ENCODE results near the gene CNKSR3.

CNKSR3 gene

GRCh38 chr6:154359679-154360078, 150.8 kb downstream of the CNKSR3 start:
- H3K4me3 Mint-ChIP-seq = no peak overlapping the region
- H3K4me1 Mint-ChIP-seq = peaks cover 31% of the 10 kb centered on the region
- no peaks in the 10 kb centered on the region for H3K36me3 Mint-ChIP-seq
- H3K27ac Mint-ChIP-seq = no peak overlapping the region
- DNase-seq (ENCODE audit: low spot score in 2 of 2) (no peak), ATAC-seq (ENCODE audit: low read depth) (no peak)
- H3K27me3 Mint-ChIP-seq = peaks cover 2% of the 10 kb centered on the region
- peaks cover 2% of the 10 kb centered on the region for H3K9me3 Mint-ChIP-seq

- Mint-ChIP-seq H3K27ac (peak overlapping the region; percentile 46), H3K27me3 (peaks cover 2% of the 10 kb centered on the region), H3K9me3 (peaks cover 7% of the 10 kb centered on the region), H3K36me3 (no peaks in the 10 kb centered on the region), H3K4me1 (peaks cover 36% of the 10 kb centered on the region), H3K4me3 (peak overlapping the region; percentile 67)
- DNase-seq (ENCODE audit: low spot score in 2 of 2) (no peak), ATAC-seq (ENCODE audit: low read depth) (peak; percentile 30)
Observed at GRCh38 chr6:154359161-154359574, 151.3 kb downstream of the CNKSR3 start.

GRCh38 chr6:154358019-154358545, 152.4 kb downstream of the CNKSR3 start:
- Mint-ChIP-seq H3K36me3 (no peaks in the 10 kb centered on the region), H3K4me1 (peaks cover 40% of the 10 kb centered on the region), H3K4me3 (no peak overlapping the region), H3K9me3 (peaks cover 8% of the 10 kb centered on the region), H3K27me3 (peaks cover 2% of the 10 kb centered on the region), H3K27ac (peak overlapping the region; percentile 46)
- DNase-seq (ENCODE audit: low spot score in 2 of 2) (no peak), ATAC-seq (ENCODE audit: low read depth) (no peak)

GRCh38 chr6:154356690-154357089, 153.8 kb downstream of the CNKSR3 start, which contains the start of gene IPCEF1:
Gene IPCEF1 (minus strand): TSS chr6:154356803. CDS start chr6:154265947, 90,856 bp downstream.
- Mint-ChIP-seq H3K27ac (peak within 1 kb of the TSS; percentile 90), H3K36me3 (no peaks in the 10 kb centered on the region), H3K4me3 (peak within 1 kb of the TSS; percentile 71), H3K9me3 (peaks cover 8% of the 10 kb centered on the region), H3K27me3 (no peaks in the 10 kb centered on the region), H3K4me1 (peaks cover 44% of the 10 kb centered on the region)
- peak in 1 of 2 donors; percentile 5 for DNase-seq (ENCODE audit: low spot score in 2 of 2)
- peak; percentile 47 for ATAC-seq (ENCODE audit: low read depth)

- ATAC-seq (ENCODE audit: low read depth) (no peak), DNase-seq (ENCODE audit: low spot score in 2 of 2) (no peak)
- Mint-ChIP-seq H3K36me3 (no peaks in the 10 kb centered on the region), H3K27me3 (no peaks in the 10 kb centered on the region), H3K9me3 (peaks cover 8% of the 10 kb centered on the region), H3K4me3 (no peak overlapping the region), H3K27ac (peak overlapping the region; percentile 90), H3K4me1 (peaks cover 44% of the 10 kb centered on the region)
Observed at GRCh38 chr6:154356113-154356512, 154.4 kb downstream of the CNKSR3 start.

GRCh38 chr6:154354265-154354777, 156.2 kb downstream of the CNKSR3 start:
- Mint-ChIP-seq H3K36me3 (no peaks in the 10 kb centered on the region), H3K9me3 (peaks cover 6% of the 10 kb centered on the region), H3K4me1 (peaks cover 35% of the 10 kb centered on the region), H3K27me3 (no peaks in the 10 kb centered on the region), H3K27ac (peak overlapping the region; percentile 86), H3K4me3 (no peak overlapping the region)
- DNase-seq (ENCODE audit: low spot score in 2 of 2) (no peak), ATAC-seq (ENCODE audit: low read depth) (no peak)

- Mint-ChIP-seq H3K4me3 (no peak overlapping the region), H3K4me1 (peaks cover 32% of the 10 kb centered on the region), H3K27ac (peak overlapping the region; percentile 36), H3K9me3 (peaks cover 6% of the 10 kb centered on the region), H3K27me3 (no peaks in the 10 kb centered on the region), H3K36me3 (no peaks in the 10 kb centered on the region)
- DNase-seq (ENCODE audit: low spot score in 2 of 2) (no peak), ATAC-seq (ENCODE audit: low read depth) (no peak)
Observed at GRCh38 chr6:154353626-154354025, 156.9 kb downstream of the CNKSR3 start.

GRCh38 chr6:154352898-154353585, 157.4 kb downstream of the CNKSR3 start:
- peak overlapping the region; percentile 22 for H3K4me3 Mint-ChIP-seq
- peak; percentile 70 for ATAC-seq (ENCODE audit: low read depth)
- H3K9me3 Mint-ChIP-seq = peaks cover 6% of the 10 kb centered on the region
- no peaks in the 10 kb centered on the region for H3K36me3 Mint-ChIP-seq
- H3K27me3 Mint-ChIP-seq = no peaks in the 10 kb centered on the region
- peak overlapping the region; percentile 36 for H3K27ac Mint-ChIP-seq
- peak in 1 of 2 donors; percentile 7 for DNase-seq (ENCODE audit: low spot score in 2 of 2)
- peaks cover 32% of the 10 kb centered on the region for H3K4me1 Mint-ChIP-seq

GRCh38 chr6:154350293-154350692, 160.2 kb downstream of the CNKSR3 start:
- H3K27ac Mint-ChIP-seq = no peak overlapping the region
- H3K36me3 Mint-ChIP-seq = no peaks in the 10 kb centered on the region
- no peak for ATAC-seq (ENCODE audit: low read depth)
- peaks cover 11% of the 10 kb centered on the region for H3K9me3 Mint-ChIP-seq
- H3K4me1 Mint-ChIP-seq = peaks cover 20% of the 10 kb centered on the region
- DNase-seq (ENCODE audit: low spot score in 2 of 2) = no peak
- no peak overlapping the region for H3K4me3 Mint-ChIP-seq
- no peaks in the 10 kb centered on the region for H3K27me3 Mint-ChIP-seq

- Mint-ChIP-seq H3K36me3 (no peaks in the 10 kb centered on the region), H3K9me3 (peaks cover 8% of the 10 kb centered on the region), H3K4me1 (peaks cover 11% of the 10 kb centered on the region), H3K27ac (no peak overlapping the region), H3K27me3 (no peaks in the 10 kb centered on the region), H3K4me3 (no peak overlapping the region)
- no peak for ATAC-seq (ENCODE audit: low read depth)
- DNase-seq (ENCODE audit: low spot score in 2 of 2) = no peak
Observed at GRCh38 chr6:154347981-154348380, 162.5 kb downstream of the CNKSR3 start.

GRCh38 chr6:154345811-154346210, 164.7 kb downstream of the CNKSR3 start:
- peaks cover 6% of the 10 kb centered on the region for H3K4me1 Mint-ChIP-seq
- no peak for DNase-seq (ENCODE audit: low spot score in 2 of 2)
- no peak for ATAC-seq (ENCODE audit: low read depth)
- no peaks in the 10 kb centered on the region for H3K36me3 Mint-ChIP-seq
- H3K9me3 Mint-ChIP-seq = peaks cover 8% of the 10 kb centered on the region
- no peak overlapping the region for H3K4me3 Mint-ChIP-seq
- no peak overlapping the region for H3K27ac Mint-ChIP-seq
- no peaks in the 10 kb centered on the region for H3K27me3 Mint-ChIP-seq

- peaks cover 8% of the 10 kb centered on the region for H3K9me3 Mint-ChIP-seq
- peak; percentile 84 for ATAC-seq (ENCODE audit: low read depth)
- no peaks in the 10 kb centered on the region for H3K27me3 Mint-ChIP-seq
- peak overlapping the region; percentile 51 for H3K27ac Mint-ChIP-seq
- H3K4me1 Mint-ChIP-seq = peaks cover 6% of the 10 kb centered on the region
- peak overlapping the region; percentile 22 for H3K4me3 Mint-ChIP-seq
- DNase-seq (ENCODE audit: low spot score in 2 of 2) = no peak
- H3K36me3 Mint-ChIP-seq = no peaks in the 10 kb centered on the region
Observed at GRCh38 chr6:154343473-154344308, 166.8 kb downstream of the CNKSR3 start.

- no peak overlapping the region for H3K4me3 Mint-ChIP-seq
- H3K36me3 Mint-ChIP-seq = no peaks in the 10 kb centered on the region
- peaks cover 9% of the 10 kb centered on the region for H3K4me1 Mint-ChIP-seq
- H3K9me3 Mint-ChIP-seq = peaks cover 8% of the 10 kb centered on the region
- H3K27ac Mint-ChIP-seq = no peak overlapping the region
- DNase-seq (ENCODE audit: low spot score in 2 of 2) (no peak), ATAC-seq (ENCODE audit: low read depth) (no peak)
- H3K27me3 Mint-ChIP-seq = no peaks in the 10 kb centered on the region
Observed at GRCh38 chr6:154341871-154342270, 168.6 kb downstream of the CNKSR3 start.

- H3K27me3 Mint-ChIP-seq = no peaks in the 10 kb centered on the region
- peaks cover 4% of the 10 kb centered on the region for H3K9me3 Mint-ChIP-seq
- DNase-seq (ENCODE audit: low spot score in 2 of 2) (no peak), ATAC-seq (ENCODE audit: low read depth) (no peak)
- H3K4me3 Mint-ChIP-seq = no peak overlapping the region
- no peaks in the 10 kb centered on the region for H3K36me3 Mint-ChIP-seq
- peaks cover 9% of the 10 kb centered on the region for H3K4me1 Mint-ChIP-seq
- no peak overlapping the region for H3K27ac Mint-ChIP-seq
Observed at GRCh38 chr6:154341336-154341735, 169.1 kb downstream of the CNKSR3 start.

Data from memory B cell (primary cell).